ENCODE results near the gene MX2.

MX2 gene

DNA sequence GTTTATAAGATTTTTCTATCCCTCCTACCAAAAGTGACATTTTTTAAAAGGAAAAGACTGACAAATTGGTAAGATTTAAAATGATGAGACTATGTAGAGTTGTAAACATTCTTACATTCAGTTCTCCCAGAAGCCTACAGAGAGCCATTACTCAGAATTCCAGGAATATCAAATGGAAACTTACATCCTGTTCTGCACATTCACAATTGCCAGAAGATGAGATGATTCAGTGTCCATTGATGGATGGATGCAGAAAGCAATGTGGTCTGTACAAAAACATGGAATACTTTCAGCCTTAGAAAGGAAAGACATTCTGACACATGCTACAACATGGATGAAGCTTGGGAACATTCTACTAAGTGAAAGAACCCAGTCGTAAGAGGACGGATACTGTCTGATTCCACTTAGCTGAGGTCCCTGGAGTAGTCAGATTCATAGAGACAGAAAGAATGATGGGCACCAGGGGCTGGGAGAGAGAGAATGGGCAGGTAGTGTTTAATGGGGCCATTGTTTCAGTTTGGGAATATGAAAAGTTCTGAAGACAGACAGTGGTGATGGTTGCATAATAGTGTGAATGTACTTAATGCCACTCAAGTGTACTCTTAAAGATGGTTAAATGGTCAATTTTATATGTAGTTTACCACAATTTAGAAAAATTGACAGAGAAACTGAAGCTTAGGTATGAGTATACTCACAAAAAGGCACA lies 80.8 kb downstream of the MX2 start:
- no peak for DNase-seq

DNA sequence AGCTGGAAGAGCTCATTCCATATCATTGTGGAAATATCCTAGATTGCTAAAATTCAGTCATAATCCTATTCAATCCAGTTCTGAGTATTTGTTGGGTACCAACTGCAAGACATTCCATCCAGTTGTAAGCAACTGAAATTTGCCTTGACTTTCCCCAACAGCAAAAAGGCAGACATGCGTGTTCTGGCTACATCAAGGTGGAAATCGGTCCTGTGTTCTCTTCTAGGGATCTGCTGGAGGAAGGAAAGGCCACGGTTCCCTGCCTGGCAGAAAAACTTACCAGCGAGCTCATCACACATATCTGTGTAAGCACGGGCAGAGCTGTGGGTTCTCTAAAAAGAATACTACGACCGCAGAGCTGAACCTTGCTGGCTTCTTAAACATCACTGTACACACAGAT lies 81.7 kb downstream of the MX2 start:
- DNase-seq, result no peak

DNA sequence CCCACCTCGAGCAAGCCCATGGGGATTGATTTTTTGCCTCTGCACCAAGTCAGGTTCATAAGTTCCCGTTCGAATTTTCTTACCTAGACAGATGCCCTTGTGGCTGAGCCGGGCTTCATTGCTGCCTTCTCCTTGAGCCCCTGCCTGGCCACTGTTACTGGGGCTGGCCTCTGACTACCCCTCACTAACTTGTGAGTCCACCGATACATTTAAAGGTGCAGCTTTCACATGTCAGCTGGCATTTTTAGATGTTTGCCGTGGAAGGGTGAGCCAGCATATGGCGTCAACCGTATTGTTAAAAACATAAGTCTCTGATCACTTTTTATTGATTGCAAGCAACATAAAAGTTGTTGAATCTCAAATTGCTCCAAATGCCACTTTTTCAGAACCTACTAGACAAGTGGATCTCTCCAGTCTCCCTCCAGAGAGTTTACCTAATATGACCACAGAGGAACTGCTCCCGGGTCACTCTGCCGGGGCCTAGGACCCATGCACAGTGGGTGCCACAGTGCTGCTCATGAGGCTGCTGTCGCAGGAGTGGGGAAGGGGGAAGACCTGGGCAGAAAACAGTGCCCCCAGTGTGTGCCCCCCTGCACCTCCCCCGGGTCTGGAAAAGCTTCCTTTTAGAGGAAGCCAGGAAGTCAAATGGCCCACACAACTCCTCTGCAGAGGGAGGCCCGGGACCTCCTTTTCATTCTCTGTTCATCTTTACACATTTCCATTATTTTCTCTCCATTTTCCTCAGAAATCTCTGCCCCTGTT lies 83.1 kb downstream of the MX2 start:
- no peak for DNase-seq

DNA sequence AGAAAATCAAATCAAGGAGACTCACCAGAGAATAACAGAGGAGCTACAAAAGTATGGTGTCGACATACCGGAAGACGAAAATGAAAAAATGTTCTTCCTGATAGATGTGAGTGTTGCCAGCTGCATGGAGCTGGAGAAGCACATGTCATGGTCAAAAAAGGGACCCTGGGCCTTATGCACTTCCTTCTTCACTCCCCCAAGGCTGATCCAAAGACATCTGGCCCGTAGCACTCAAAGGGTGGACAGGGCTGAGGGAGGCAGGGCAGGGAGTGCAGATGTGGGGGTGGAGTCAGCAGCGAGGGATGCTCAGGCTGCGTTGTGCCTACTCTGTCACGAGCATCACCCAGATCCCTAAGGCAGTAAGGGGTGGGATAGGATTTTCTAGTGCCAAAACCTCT lies 83.6 kb downstream of the MX2 start:
- DNase-seq, result no peak

DNA sequence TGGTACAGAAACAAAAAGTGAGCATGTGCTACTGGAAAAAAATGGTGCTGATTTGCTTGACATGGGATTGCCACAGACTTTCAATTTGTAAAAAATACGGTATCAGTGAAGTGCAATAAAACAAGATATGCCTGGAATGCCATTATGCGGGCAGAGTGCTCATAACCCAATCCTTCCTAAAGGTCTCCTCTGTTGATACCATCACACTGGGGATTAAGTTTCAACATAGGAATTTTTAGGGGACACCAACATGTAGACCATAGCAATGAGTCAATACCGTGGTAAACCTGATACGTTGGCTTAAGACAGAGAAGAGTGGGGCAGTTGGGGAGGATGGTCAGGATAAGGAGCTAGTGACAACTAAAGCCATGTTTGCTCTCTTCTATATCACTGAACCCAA lies 84.8 kb downstream of the MX2 start:
- no peak for DNase-seq

DNA sequence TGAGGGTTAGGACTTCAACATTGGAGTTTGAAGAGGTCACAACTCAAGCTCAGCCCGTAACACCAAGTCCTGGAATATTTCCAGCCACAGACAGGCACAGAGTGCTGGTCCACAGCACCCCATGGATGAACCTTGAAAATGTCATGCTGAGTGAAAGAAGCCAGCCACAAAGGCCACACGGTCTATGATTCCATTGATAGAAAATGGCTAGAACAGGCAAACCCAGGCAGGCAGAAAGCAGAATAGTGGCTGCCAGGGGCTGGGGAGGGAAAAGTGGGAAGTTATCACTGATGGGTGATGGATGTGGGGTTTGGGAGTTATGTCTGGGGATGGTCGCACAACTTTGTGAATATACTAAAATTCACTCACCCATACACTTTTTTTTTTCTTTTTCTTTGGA lies 85.5 kb downstream of the MX2 start:
- no peak for DNase-seq

DNA sequence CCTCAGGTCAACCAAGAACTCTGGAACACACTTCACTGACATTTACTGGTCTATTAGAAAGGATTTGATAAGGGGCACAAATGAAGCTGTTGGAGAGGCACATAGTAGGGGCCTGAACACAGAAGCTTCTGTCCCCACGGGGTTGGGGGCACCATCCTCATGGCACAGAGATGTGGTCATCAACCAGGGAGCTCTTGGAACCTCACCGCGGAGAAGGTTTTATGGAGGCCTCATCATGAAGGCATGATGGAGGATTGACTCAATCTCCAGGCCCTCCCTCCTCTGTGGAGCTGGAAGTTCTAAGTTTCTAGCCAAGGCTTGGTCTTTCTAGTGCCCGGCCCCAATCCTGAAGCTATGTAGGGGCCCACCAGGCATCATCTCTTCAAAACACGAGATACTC lies 87.8 kb downstream of the MX2 start:
- DNase-seq, result no peak

DNA sequence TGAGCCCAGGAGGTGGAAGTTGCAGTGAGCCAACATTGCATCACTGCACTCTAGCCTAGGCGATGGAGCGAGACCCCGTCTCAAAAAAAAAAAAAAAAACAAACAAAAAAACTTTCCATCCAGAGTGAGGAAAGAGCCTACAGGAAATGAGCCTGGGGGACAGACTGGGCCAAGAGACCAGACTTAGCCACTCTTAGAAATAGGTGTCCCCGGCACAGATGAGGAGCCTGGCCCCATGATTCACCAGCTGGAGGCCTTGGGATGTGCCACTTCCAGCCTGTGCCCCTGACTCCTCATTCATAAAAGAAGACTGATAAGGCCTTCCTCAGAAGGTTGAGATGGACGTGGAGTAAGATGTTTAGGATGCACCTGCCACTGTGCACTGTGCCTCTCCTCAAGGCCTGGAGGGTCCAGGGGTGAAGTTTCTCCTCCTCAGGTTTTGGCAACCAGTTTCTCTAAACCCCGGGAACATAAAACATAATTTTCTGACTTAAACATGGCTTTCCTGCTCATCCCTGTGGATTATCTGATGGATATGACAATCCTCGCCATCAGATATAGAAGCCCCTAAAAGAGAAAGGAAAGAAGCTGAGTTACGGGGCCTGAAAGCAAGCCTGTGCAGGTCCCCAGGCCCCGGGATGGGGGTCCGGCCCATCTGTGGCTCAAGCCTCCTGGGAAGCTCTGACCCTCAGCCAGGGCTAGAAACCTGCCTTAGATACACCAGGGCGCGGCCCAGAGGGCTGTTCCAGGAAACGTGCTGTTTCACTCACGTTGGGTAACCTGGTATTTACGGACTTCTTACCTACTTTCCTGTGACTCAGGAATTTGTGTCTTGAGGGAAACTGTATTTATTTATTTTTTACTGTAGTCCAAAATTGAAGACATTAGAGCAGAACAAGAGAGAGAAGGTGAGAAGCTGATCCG lies 90.2 kb downstream of the MX2 start:
- DNase-seq, result no peak

DNA sequence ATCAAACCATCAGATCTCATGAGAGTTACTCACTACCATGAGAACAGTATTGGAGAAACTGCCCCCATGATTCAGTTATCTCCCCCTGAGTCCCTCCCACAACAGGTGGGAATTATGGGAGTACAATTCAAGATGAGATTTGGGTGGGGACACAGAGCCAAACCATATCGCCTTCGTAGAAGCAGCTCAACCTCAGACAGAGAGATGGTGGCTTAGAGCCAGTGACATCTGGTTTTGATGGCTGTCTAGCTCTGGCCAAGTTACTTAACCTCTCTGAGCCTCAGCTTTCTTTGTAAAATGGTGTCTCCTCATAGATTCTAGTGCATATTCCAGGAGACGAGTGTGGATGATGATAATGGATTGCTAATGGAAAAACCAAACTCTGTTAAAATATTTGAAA lies 91.4 kb downstream of the MX2 start:
- no peak for DNase-seq

DNA sequence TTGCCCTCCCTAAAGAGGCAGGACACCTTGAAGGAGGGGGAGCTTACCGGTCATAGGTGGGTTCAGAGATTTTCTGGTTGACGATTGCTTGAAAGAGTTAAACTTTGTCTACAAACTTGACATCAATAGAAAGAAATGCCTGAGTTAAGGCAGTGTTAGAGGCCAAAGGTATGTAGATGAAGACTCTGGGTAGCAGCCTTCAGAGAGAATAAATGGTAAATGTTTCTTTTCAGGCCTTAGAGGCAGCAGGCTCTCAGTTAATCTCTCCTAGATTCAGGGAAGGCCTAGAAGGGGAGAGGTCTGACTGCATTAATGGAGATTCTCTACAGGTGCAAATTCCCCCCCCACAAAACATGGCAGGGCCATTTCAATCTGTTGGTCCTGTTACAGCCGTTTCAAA lies 91.9 kb downstream of the MX2 start:
- no peak for DNase-seq

DNA sequence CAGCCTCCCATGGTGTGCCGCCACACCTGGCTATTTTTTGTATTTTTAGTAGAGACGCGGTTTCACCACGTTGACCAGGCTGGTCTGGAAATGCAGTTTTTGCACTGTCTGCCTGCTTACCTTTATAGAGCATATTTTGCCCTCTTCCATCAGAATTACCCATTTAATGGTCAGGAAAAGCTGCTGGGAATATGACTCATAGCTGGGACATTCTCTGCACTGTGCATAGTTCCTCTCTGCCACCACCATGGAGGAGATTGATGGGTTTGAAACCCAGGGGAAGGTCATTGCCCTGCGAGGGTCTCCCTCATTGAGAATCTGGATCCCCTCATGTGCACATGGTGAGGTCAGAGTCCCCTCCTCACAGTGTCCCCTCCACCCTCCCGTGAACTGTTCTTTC lies 96.3 kb downstream of the MX2 start:
- DNase-seq, result no peak

DNA sequence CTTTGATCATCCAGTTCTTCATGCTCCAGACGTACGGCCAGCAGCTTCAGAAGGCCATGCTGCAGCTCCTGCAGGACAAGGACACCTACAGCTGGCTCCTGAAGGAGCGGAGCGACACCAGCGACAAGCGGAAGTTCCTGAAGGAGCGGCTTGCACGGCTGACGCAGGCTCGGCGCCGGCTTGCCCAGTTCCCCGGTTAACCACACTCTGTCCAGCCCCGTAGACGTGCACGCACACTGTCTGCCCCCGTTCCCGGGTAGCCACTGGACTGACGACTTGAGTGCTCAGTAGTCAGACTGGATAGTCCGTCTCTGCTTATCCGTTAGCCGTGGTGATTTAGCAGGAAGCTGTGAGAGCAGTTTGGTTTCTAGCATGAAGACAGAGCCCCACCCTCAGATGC lies 96.7 kb downstream of the MX2 start:
- DNase-seq, result no peak

All from stimulated activated CD4-positive, alpha-beta T cell treated with anti-CD3 and anti-CD28 coated beads, Interleukin-15, amount 100 ng/mL, for 24 hours (primary cell).